Esophagus squamous epithelium (tissue), 5 donors: ENCODE data around the gene FNBP1. TPM values are rescaled to one million over a fixed set of nuclear protein-coding genes. Genes with fewer than 3 reads are reported as not detected.

Experiments used
- DNase-seq: peaks from one replicate; lab custom pipeline; 2025; lab: John Stamatoyannopoulos, UW
- H3K27ac ChIP-seq, 4 donors: fragments of 200-600 bp; sonication (generic); one replicate each; pipeline ENCODE4 v1.5.1; 2016 to 2019; ENCODE audit warnings: mild to moderate bottlenecking in 1 of 4
- H3K27me3 ChIP-seq, 4 donors: fragments of 200-600 bp; sonication (generic); 1 replicate in 3 of 4; 2 replicates in 1 of 4; pipeline versions ENCODE4 v1.5.1 to v1.6.0; 2017 to 2021; ENCODE audit warnings: antibody characterized with exemption in 1 of 4
- H3K36me3 ChIP-seq, 3 donors: fragments of 200-600 bp; sonication (generic); one replicate each; pipeline ENCODE4 v1.5.1; 2016 to 2019
- H3K4me1 ChIP-seq, 3 donors: fragments of 200-600 bp; sonication (generic); one replicate each; pipeline ENCODE4 v1.5.1; 2017 to 2019
- H3K4me3 ChIP-seq, 4 donors: fragments of 200-600 bp; sonication (generic); 1 replicate in 3 of 4; 2 replicates in 1 of 4; pipeline ENCODE4 v1.5.1; 2016 to 2019; ENCODE audit warnings: mild to moderate bottlenecking in 2 of 4, moderate library complexity in 1 of 4
- H3K9me3 ChIP-seq, 3 donors: fragments of 200-600 bp; sonication (generic); one replicate each; pipeline ENCODE4 v1.5.1; 2016 to 2019
- CTCF ChIP-seq, 6 experiments: fragments of 450-650 bp in 4 of 6; fragments of 200-600 bp in 2 of 6; sonication (generic) in 2 of 6; IDR thresholded peaks; one replicate each; pipeline ENCODE4 v1.5.1; 2016 to 2019; ENCODE audit warnings: antibody characterized with exemption in 6 of 6, mild to moderate bottlenecking in 4 of 6, moderate library complexity in 4 of 6
- POLR2A ChIP-seq, 4 donors: fragments of 450-650 bp; IDR thresholded peaks; one replicate each; pipeline ENCODE4 v1.6.1; 2017; ENCODE audit warnings: antibody characterized with exemption in 4 of 4, mild to moderate bottlenecking in 4 of 4, moderate library complexity in 3 of 4
- WGBS, 2 donors: methylation state at CpG; one replicate each; pipeline ENCODE4 v1.1.5; 2018; 5-methylcytosine and 5-hydroxymethylcytosine counted together
- intact Hi-C: fragments of 100-400 bp; cut with DNase I; formaldehyde crosslinking; loops from one replicate; pipeline ENCODE4 v1.15.0; 2022
- total RNA-seq, 4 donors: library from RNA; depleted of rRNA; stranded (reverse); fragments of >200 nt; gene quantifications; one replicate each; pipeline ENCODE4 v1.1.0, GENCODE V29; 2016
- donor health status: DM: yes; HTN: yes; CAD: no.

The FNBP1 gene
- total RNA-seq, 4 donors from 2014 or later, result 19.7 to 47.7 (median 26.2) TPM

GRCh38 chr9:129871046-129871445 is 171.9 kb downstream of the FNBP1 start:
- Histone ChIP-seq H3K27me3 (no peaks in the 10 kb centered on the region), H3K27ac (no peak overlapping the region), H3K4me1 (no peaks in the 10 kb centered on the region), H3K36me3 (peaks cover 14 to 44% (median 14%) of the 10 kb centered on the region in 3 donors), H3K4me3 (no peak overlapping the region), H3K9me3 (no peaks in the 10 kb centered on the region)
- TF ChIP-seq CTCF (IDR thresholded peaks at IDR 0.05), result no peak
- TF ChIP-seq POLR2A (IDR thresholded peaks at IDR 0.05), result no peak
- DNase-seq, result no peak
- intact Hi-C loops, result no loop called here
- 86 to 93% methylated on average over 10 of the region's 11 CpGs for WGBS, 2 donors

- no peak for DNase-seq
- TF ChIP-seq CTCF (IDR thresholded peaks at IDR 0.05) (no peak), POLR2A (IDR thresholded peaks at IDR 0.05) (no peak)
- no peaks in the 10 kb centered on the region for H3K4me1 ChIP-seq
- peak overlapping the region in 3 of 4 donors; percentile 14 to 65 (median 61) for H3K27ac ChIP-seq
- intact Hi-C loops, result no loop called here
- whole genome bisulfite sequencing, 2 donors, result 83 to 91% methylated on average over 8 to 18 of the region's 24 CpGs
- H3K27me3 ChIP-seq, result no peaks in the 10 kb centered on the region
- H3K9me3 ChIP-seq, result no peaks in the 10 kb centered on the region
- peaks cover 2 to 56% (median 11%) of the 10 kb centered on the region in 3 donors for H3K36me3 ChIP-seq
- no peak overlapping the region for H3K4me3 ChIP-seq
Measured at GRCh38 chr9:129869585-129870501, 173.1 kb downstream of the FNBP1 start.

GRCh38 chr9:129868872-129869486 is 174.0 kb downstream of the FNBP1 start:
- DNase-seq, result no peak
- Histone ChIP-seq H3K9me3 (no peaks in the 10 kb centered on the region), H3K4me3 (no peak overlapping the region), H3K36me3 (peaks cover 0 to 63% (median 11%) of the 10 kb centered on the region in 3 donors), H3K4me1 (no peaks in the 10 kb centered on the region), H3K27me3 (no peaks in the 10 kb centered on the region), H3K27ac (peak overlapping the region in 3 of 4 donors; percentile 14 to 65 (median 61))
- TF ChIP-seq CTCF (IDR thresholded peaks at IDR 0.05) (no peak), POLR2A (IDR thresholded peaks at IDR 0.05) (peak in 1 of 4 donors; percentile 13)
- WGBS, 2 donors, result 66 to 83% methylated on average over 2 to 21 of the region's 28 CpGs
- intact Hi-C loops, result no loop called here

- no peaks in the 10 kb centered on the region for H3K27me3 ChIP-seq
- no peak for TF ChIP-seq POLR2A (IDR thresholded peaks at IDR 0.05)
- no peak for TF ChIP-seq CTCF (IDR thresholded peaks at IDR 0.05)
- peaks cover 1 to 69% (median 6%) of the 10 kb centered on the region in 3 donors for H3K36me3 ChIP-seq
- WGBS, 2 donors, result 88 to 90% methylated on average over 11 to 19 of the region's 48 CpGs
- no peaks in the 10 kb centered on the region for H3K4me1 ChIP-seq
- no peaks in the 10 kb centered on the region for H3K9me3 ChIP-seq
- DNase-seq, result no peak
- no peak overlapping the region for H3K4me3 ChIP-seq
- H3K27ac ChIP-seq, result peak overlapping the region in 1 of 4 donors; percentile 57
- intact Hi-C loops, result no loop called here
Measured at GRCh38 chr9:129868023-129868871, 174.7 kb downstream of the FNBP1 start.
